Transverse colon (tissue), 4 donors: Measurements from ENCODE around the gene CD151. TPM values are rescaled to one million over a fixed set of nuclear protein-coding genes. Genes with fewer than 3 reads are reported as not detected.

ENCODE experiments used
- DNase-seq: peaks from one replicate; pipeline ENCODE4 v3.0.0-alpha.2; 2019
- H3K27ac ChIP-seq, 4 donors: fragments of 200-600 bp; sonication (generic); 2 replicates each; pipeline ENCODE4 v1.5.1; 2016 to 2018; ENCODE audit warnings: inconsistent platforms in 4 of 4
- H3K27me3 ChIP-seq: fragments of 200-600 bp; sonication (generic); 2 replicates; pipeline ENCODE4 v1.5.1; 2017; ENCODE audit warnings: inconsistent platforms
- H3K36me3 ChIP-seq, 4 donors: fragments of 200-600 bp; sonication (generic); 2 replicates each; pipeline ENCODE4 v1.5.1; 2017 to 2019; ENCODE audit warnings: inconsistent platforms in 4 of 4
- H3K4me1 ChIP-seq, 4 donors: fragments of 200-600 bp; sonication (generic); 2 replicates each; pipeline ENCODE4 v1.5.1; 2017 to 2020; ENCODE audit warnings: inconsistent platforms in 4 of 4
- H3K4me3 ChIP-seq, 4 donors: fragments of 200-600 bp; sonication (generic); 1 replicate in 1 of 4; 2 replicates in 3 of 4; pipeline versions ENCODE4 v1.5.1 to v1.6.1; 2017 to 2019; ENCODE audit warnings: inconsistent platforms in 4 of 4
- H3K9me3 ChIP-seq, 2 donors: fragments of 200-600 bp; sonication (generic); 2 replicates each; pipeline ENCODE4 v1.5.1; 2017 to 2019; ENCODE audit warnings: inconsistent platforms in 2 of 2
- CTCF ChIP-seq, 5 experiments: fragments of 200-600 bp in 3 of 5; fragments of 450-650 bp in 2 of 5; sonication (generic) in 3 of 5; IDR thresholded peaks; 1 replicate in 2 of 5; 2 replicates in 3 of 5; pipeline ENCODE4 v1.5.1; 2016 to 2017; ENCODE audit warnings: antibody characterized with exemption in 5 of 5, inconsistent platforms in 3 of 5, mild to moderate bottlenecking in 2 of 5, moderate library complexity in 1 of 5
- EP300 ChIP-seq: sonication (generic); formaldehyde crosslinking; IDR thresholded peaks from one replicate; pipeline ENCODE4 v1.6.1; 2017; ENCODE audit warnings: antibody characterized with exemption, low read depth
- POLR2A ChIP-seq: fragments of 450-650 bp; IDR thresholded peaks from one replicate; pipeline ENCODE4 v1.6.1; 2016; ENCODE audit warnings: antibody characterized with exemption, mild to moderate bottlenecking, moderate library complexity
- POLR2AphosphoS5 ChIP-seq, 3 donors: sonication (generic); formaldehyde crosslinking; IDR thresholded peaks; one replicate each; pipeline ENCODE4 v1.6.1; 2016; ENCODE audit warnings: antibody characterized with exemption in 3 of 3
- WGBS, 2 donors: methylation state at CpG; one replicate each; pipeline ENCODE4 v1.1.5; 2018; ENCODE audit warnings: low coverage in 1 of 2; 5-methylcytosine and 5-hydroxymethylcytosine counted together
- in situ Hi-C, 4 donors: fragments of 200-750 bp; cut with MboI; loops; one replicate each; pipeline versions ENCODE4 v1.15.0 to v1.15.1; 2017; ENCODE audit warnings: low sequenced_read_pairs in 3 of 4, low pct_ligation_motif_present in 1 of 4, low pct_unique_long_range_greater_than_20kb in 1 of 4
- intact Hi-C: fragments of 100-400 bp; cut with DNase I; formaldehyde crosslinking; loops from one replicate; pipeline ENCODE4 v1.15.1; 2023; ENCODE audit warnings: low total_unique reads
- total RNA-seq, 4 donors: library from RNA; depleted of rRNA; stranded (reverse); fragments of >200 nt; gene quantifications; one replicate each; pipeline ENCODE4 v1.1.0, GENCODE V29; 2016

The CD151 gene
- total RNA-seq, result 100 to 1,000 TPM; 252 to 650 (median 429) TPM

GRCh38 chr11:832529-833113 lies at the start of gene CD151:
CD151 (plus strand) TSS chr11:832952; CDS start chr11:836070, 3,118 bp downstream.
- peaks cover 44% of the 10 kb centered on the region for H3K27me3 ChIP-seq
- peaks cover 0 to 6% (median 3%) of the 10 kb centered on the region in 4 donors for H3K36me3 ChIP-seq
- in situ Hi-C loops, result no loop called here
- H3K27ac ChIP-seq, result peak within 1 kb of the TSS; percentile 88 to 95 (median 92)
- peak; percentile 76 for DNase-seq
- peak within 1 kb of the TSS; percentile 54 to 86 (median 62) for H3K4me3 ChIP-seq
- 3% methylated on average over 22 of the region's 67 CpGs; no CpG with 5 or more reads in 1 of the 2 donors for WGBS, 2 donors
- no peaks in the 10 kb centered on the region for H3K9me3 ChIP-seq
- peaks cover 40 to 83% (median 68%) of the 10 kb centered on the region in 4 donors for H3K4me1 ChIP-seq
- intact Hi-C loops, result no loop called here
- TF ChIP-seq CTCF (IDR thresholded peaks at IDR 0.05), result peak in 1 of 5 experiments; percentile 6
- peak in 2 of 3 donors; percentile 46 to 63 for TF ChIP-seq POLR2AphosphoS5 (IDR thresholded peaks at IDR 0.05)
- no peak for TF ChIP-seq POLR2A

- no peaks in the 10 kb centered on the region for H3K9me3 ChIP-seq
- H3K27ac ChIP-seq, result peak overlapping the region; percentile 12 to 49 (median 17)
- H3K4me1 ChIP-seq, result peaks cover 3 to 12% (median 11%) of the 10 kb centered on the region in 4 donors
- peak; percentile 82 for DNase-seq
- in situ Hi-C loops, result no loop called here
- no peak overlapping the region for H3K4me3 ChIP-seq
- H3K27me3 ChIP-seq, result peaks cover 7% of the 10 kb centered on the region
- 36% methylated on average over 22 of the region's 24 CpGs; no CpG with 5 or more reads in 1 of the 2 donors for WGBS, 2 donors
- no peaks in the 10 kb centered on the region for H3K36me3 ChIP-seq
- peak in 2 of 3 donors; percentile 26 to 37 for TF ChIP-seq POLR2AphosphoS5 (IDR thresholded peaks at IDR 0.05)
- TF ChIP-seq EP300, result no peak
- no peak for TF ChIP-seq POLR2A
- peak; percentile 61 to 80 (median 68) for TF ChIP-seq CTCF (IDR thresholded peaks at IDR 0.05)
- intact Hi-C loops, result no loop called here
Observed at GRCh38 chr11:783581-784015, 49.2 kb upstream of the CD151 start.

- H3K4me1 ChIP-seq, result peaks cover 0 to 19% (median 11%) of the 10 kb centered on the region in 4 donors
- in situ Hi-C loops (no loop called here), intact Hi-C loops (no loop called here)
- no peaks in the 10 kb centered on the region for H3K36me3 ChIP-seq
- DNase-seq, result no peak
- H3K27me3 ChIP-seq, result peaks cover 25% of the 10 kb centered on the region
- TF ChIP-seq EP300, result no peak
- TF ChIP-seq CTCF (IDR thresholded peaks at IDR 0.05), result no peak
- TF ChIP-seq POLR2AphosphoS5 (IDR thresholded peaks at IDR 0.05), result no peak
- TF ChIP-seq POLR2A, result no peak
- H3K4me3 ChIP-seq, result no peak overlapping the region
- no peaks in the 10 kb centered on the region for H3K9me3 ChIP-seq
- 81% methylated on average over 22 of the region's 24 CpGs; no CpG with 5 or more reads in 1 of the 2 donors for WGBS, 2 donors
- H3K27ac ChIP-seq, result no peak overlapping the region
Observed at GRCh38 chr11:786235-787083, 46.3 kb upstream of the CD151 start.

- no peaks in the 10 kb centered on the region for H3K9me3 ChIP-seq
- H3K4me3 ChIP-seq, result no peak overlapping the region
- in situ Hi-C loops (no loop called here), intact Hi-C loops (no loop called here)
- TF ChIP-seq EP300 (no peak), POLR2AphosphoS5 (IDR thresholded peaks at IDR 0.05) (no peak), CTCF (IDR thresholded peaks at IDR 0.05) (no peak), POLR2A (no peak)
- H3K36me3 ChIP-seq, result no peaks in the 10 kb centered on the region
- peaks cover 25% of the 10 kb centered on the region for H3K27me3 ChIP-seq
- WGBS, 2 donors, result 86% methylated on average over 21 of the region's 24 CpGs; no CpG with 5 or more reads in 1 of the 2 donors
- no peak for DNase-seq
- H3K4me1 ChIP-seq, result peaks cover 0 to 19% (median 11%) of the 10 kb centered on the region in 4 donors
- H3K27ac ChIP-seq, result no peak overlapping the region
Observed at GRCh38 chr11:787084-787675, 45.6 kb upstream of the CD151 start.
